NCI-H1092 (cell line): ENCODE results near the gene HSPA12A.
"Not testable (repeated sequence)": the region's sequence is repeated elsewhere in the genome, so short reads cannot be mapped to it uniquely, and the experiment has no call there.

Experiments used
- DNase-seq: peaks from one replicate; lab custom pipeline; 2025; lab: John Stamatoyannopoulos, UW

The HSPA12A gene

DNA sequence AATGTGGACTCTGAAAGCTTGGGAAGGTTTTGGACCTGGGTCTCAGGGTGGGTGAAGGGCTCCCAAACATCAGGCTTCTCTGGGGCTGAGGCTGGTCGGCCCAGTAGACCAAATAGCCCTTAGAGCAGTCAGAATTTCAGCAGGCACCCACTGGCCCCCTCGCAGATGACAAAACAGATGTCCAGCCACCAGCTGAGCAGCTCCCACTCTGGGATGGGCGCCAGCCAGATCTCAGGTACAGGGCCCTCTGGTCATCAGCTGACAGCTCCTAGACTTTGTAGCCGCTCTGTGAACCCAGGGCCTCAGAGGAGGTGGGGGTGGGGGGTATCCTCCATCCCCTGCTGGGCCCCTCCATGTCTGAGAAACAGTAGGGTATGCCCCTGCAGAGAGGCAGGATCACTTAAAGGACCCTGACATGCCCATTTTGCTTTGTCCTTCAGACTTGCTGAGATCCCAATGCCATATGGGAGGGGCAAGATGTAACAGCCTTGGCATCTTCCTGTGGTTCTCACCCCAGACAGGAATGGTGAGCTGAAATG lies 26.5 kb downstream of the HSPA12A start:
- DNase-seq, result no peak

DNA sequence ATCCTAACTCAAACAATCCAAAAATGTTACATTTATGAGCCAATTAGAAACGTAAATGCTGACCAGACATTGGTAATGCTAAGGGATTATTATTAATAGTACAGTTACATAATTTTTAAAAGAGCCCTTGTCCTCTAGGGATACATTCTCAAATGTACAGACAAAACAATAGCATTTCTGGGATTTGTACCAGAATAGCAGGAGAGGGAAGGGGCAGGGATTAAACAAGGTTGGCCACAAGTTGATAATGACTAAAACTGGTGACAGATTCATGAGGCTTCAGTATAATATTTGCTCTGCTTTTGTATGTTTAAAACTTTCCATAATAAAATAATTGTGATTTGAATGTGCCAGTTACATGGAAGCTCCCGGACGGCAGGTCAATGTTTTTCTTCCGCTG lies 27.0 kb downstream of the HSPA12A start:
- DNase-seq, result no peak

DNA sequence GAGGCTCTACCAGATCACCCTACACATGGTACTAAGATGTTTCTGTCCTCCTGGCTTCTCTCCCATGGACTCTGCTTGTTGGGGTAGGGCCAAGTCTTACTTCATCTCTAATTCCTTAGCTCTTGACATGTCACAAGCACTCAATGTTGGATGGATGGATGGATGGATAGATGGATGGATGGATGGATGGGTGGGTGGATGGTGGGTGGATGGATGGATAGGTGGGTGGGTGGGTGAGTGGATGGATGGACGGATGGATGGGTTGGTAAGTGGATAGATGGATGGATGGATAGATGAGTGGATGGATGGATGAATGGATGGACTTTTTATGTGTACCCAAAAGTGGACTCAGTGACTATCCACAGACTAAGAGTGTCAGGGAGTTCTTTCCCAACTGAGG lies 28.5 kb downstream of the HSPA12A start:
- DNase-seq, result no peak

DNA sequence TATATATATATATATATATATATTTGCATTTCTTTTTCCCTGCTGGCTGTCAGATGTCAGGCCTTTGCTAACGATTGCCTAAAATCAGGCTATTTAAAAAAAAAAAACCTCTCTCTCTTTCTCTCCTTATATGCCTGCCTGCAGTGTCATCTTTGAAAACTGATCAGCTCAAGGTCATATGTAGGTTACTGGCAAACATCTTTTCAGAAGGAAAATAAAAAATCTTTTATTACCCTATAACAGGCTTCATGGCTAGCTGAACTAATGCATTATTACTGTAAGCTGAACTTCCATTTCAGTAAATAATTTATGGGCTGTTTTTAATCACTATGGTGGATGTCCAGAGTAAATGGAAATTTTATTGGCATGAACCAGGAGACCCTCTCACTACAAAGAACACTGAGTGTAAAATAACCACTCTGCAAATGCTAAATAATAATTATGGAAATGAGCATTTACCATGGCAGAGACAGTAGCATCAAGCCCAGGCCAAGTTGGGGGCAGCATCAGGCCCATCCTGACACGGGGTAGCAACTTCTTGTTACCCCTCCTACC lies 29.3 kb downstream of the HSPA12A start:
- DNase-seq, result no peak

DNA sequence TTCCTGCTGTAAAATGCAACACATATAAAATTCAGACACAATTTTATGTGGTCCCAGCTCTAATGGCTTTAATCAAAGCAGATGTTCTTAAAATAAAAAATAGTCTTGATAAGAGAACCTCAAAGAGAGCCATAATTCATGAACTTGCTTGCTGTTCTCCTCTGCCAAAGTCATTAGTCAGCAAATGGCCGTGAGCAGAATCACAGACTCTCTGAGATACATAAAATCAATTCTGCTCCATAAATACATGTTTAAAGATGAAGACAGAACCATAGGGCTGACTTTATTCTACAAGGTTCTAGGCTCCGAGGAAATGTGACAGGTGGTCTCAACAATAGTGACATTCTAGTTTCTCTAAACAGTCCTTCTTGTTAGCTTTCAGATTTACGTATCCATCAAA lies 29.8 kb downstream of the HSPA12A start:
- no peak for DNase-seq

DNA sequence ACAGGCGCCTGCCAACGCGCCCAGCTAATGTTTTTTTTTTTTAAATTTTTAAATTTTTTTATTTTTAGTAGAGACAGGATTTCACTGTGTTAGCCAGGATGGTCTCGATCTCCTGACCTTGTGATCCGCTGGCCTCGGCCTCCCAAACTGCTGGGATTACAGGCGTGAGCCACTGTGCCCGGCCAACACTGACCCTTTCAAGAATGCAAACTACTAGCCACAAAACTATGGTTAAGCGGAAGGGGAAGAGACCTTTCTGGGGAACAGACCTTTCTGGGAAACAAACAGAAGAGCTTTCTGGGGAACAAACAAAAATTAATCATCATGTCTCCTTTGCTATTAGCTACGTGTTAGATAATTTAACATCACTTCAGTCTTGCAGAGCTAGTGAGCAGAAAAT lies 30.6 kb downstream of the HSPA12A start:
- not testable (repeated sequence) for DNase-seq

DNA sequence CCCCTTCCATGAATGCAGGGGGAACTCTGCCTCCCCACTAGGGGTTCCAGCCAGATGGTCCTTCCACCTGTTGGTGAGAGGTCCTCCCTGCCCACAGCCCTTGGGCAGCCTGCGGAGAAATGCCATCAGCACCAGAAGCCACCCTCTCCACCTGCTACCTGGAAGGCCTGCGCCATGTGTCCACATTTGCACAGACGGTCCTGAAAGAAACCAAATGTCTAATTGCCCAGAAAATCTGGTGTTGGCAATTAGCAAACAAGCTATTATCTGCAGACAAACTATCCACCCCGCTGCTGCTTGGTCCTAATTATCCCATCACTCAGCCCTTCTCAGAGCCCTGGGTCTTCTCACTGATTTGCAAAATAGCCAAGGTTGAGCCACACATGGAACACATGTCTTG lies 32.3 kb downstream of the HSPA12A start:
- no peak for DNase-seq

DNA sequence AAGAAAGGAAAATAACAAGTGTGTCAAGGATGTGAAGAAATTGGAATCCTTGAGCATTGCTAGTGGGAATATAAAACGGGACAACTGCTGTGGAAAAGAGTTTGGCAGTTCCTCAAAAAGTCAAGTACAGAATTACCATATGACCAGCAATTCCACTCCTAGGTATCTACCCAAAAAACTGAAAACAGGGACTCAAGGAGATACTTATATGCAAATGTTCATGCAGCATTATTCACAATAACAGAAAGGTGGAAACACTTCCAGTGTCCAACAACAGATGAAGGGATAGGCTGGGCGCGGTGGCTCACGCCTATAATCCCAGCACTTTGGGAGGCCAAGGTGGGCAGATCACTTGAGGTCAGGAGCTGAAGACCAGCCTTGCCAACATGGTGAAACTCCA lies 33.5 kb downstream of the HSPA12A start:
- no peak for DNase-seq

DNA sequence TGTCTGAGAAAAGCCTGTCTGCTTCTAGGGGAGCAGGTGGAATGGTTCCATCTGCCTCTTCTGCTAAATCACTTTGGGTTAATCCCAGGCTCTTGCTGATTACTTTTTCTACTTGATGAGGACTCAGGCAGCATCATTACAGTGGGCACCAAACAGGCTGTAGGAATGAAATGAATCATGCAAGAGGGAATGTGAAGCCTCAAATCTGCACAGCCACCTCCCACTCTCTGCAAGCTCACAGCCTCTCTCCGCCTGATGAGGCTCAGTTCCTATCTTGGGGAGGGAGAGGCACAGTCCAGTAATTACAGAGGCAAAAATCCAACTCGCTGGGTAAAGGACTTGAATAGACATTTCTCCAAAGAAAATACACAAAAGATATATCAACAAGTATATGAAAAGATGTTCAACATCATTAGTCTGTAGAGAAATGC lies 34.0 kb downstream of the HSPA12A start:
- DNase-seq, result no peak

DNA sequence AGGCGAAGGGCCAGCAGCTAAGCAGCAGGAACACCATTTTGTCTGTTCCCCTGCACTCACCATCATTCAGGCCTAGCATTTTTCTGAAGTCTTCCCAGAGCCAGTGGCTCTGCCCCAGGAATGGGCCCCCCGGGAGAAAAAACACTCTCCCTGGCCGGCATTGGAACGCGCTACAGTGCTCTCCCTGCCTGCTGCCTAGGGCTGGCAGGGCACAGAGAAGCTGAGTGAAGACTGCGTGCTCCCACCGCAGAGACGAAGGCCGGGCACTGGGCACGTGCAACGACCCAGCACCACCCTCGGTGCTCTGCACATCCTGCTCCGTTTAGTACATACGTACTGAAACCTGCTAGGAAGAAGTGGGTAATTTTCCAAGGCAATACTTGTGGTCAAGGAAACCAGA lies 34.4 kb downstream of the HSPA12A start:
- DNase-seq, result no peak

DNA sequence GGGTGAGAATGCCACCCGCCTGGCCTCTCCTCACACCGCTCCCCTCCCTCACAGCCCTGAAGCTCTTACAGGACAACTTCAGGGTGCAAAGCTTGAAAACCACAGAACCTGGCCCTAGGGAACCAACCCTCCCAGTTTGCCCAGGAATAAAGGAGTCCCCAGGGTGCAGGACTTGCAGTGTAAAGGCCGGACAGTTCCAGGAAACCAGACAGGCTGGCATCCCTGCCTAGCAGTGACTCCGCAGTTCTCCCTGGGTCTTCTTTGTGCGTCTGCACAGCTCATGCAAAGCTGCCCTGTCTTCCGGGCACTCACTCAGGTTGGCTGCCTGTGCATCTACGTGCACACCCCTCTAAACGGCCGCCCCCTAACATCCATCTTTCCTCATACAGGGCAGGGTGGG lies 36.1 kb downstream of the HSPA12A start:
- DNase-seq, result no peak

DNA sequence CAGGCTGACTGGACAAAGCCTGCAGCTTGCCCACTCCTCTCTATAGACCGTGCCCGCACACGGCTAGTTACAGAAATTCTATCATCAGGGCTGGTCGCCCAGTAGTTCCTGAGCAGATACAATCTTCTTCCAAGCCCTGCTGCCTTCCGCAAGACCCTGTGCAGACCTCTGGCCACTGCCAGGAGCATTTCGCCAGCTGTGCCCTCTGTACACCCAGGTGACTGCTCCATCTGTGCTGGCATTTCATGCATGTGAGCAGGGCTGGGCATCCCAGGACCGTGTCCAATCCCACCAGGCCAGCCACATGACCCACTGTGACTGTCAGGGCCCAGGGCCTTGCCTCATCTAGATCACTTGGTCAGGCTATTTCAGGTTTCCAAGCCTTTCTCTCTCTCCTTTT lies 36.9 kb downstream of the HSPA12A start:
- no peak for DNase-seq

DNA sequence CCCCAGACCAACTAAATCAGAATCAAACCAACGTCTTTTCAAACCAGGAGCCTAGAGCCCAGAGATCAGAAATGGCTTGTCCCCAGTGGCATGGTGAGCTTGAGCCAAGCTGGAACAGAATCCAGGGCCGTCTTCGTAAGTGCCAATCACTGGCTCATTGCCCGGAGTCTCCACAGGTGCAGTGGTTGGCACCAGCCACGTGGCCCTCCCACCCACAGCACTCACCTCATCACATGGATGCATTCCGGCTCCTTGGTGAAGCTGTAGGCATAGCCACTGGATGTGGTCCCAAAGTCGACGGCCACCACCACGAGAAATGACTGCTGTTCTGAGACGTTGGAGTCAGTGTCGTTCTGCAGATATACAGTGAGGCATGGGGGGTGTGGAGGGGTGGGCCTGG lies 37.4 kb downstream of the HSPA12A start:
- DNase-seq, result no peak

DNA sequence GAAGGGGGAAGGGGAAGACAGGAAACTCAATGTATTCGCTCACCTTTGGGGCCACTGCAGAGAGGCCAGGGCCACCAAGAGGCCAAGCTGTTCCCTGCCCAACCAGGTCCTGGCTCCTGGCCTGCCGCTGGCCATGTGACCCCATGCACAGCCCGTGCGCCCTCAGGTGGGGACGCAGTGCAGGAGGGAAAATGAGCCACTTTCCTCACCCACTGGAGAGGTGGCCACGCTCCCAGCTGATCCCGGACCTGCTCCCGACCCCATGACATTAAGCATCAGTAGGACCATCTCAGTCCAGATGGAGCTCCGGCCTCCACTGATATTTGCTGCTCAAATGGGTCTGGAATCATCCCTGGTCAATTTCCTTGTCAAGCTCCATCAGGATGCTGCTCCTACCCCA lies 40.2 kb downstream of the HSPA12A start:
- DNase-seq, result no peak

DNA sequence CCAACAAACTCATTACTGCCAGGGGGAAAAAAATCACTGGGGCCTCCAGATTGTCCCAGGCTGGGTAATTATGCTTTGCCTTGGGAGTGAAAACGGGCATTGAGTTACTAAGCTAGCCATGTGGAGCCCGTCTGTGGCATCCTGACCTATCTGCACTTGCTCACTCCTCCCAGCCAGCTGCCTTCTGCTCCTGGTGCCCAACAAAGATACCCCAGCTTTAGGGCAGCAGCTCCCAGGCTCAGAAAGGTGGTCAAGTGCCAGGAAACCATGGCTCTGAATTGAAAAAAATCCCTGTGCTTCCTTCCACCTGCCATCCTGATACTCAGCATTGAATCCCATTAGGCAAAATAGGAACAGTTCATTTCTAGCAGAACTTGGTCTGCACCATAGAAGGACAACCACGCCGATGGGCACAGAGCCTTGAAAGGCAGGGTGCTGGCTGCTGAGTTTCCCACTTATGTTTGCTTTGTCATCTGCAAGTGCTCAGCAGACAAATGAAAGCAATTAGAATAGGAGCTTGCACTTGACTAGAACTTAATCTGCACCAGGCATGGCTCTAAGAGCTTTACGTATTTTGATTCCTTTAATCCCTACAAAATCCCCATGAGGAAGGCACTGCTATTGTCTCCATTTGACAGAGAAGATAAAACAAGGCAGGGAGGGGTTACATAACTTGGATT lies 42.8 kb downstream of the HSPA12A start:
- DNase-seq, result no peak

DNA sequence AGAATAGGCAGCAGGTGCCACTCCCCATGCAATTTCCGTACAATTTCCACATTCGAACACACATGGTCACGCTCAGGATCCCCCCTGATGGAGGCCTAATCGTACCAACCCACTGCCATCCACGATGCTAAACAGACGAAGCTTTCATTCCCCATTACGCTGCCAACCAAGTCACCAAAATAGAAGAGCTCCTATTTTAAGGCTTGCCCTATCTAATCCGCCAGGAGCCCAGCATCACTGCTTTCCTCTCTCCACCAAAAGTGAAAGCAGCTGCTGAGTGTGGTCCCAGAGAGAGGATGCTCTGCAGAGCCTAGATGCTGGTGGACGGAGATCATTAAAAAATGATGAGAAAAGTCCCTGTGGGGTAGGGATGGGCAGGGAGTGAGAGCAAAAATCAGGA lies 43.3 kb downstream of the HSPA12A start:
- no peak for DNase-seq

DNA sequence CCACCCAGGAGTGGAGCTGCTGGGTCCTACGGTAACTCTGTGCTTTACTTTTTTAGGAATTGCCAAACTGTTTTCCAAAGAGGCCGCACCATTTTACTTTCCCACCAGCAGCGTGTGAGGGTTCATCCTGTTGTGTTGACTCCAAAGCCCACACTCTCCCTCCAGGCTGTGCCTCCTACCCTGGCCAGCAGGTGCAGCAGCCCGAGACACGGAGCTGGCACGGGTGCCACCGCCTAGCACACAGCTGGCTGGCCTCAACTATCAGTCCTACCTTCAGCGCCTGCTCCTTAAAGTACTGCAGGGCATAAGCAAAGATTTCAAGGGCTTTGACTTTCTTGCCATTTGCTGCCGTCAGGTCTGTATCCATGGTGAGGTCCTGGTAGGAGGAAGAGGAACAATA lies 44.0 kb downstream of the HSPA12A start:
- DNase-seq, result no peak

DNA sequence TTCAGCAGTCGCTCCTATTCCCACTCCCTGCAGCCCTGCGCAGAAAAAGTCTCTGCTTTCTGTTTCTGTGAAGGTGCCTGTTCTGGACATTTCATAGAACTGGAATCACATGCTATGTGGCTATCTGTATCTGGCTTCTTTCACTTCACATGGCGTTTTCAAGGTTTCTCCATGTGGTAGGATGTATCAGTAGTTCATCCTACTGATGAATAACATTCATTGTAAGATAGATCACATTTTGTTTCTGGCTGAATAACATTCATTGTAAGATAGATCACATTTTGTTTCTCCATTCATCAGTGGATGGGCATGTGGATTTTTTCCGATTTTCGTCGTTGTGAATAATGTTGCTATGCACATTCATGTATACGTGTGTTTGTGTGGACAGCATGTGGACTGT lies 44.5 kb downstream of the HSPA12A start:
- DNase-seq, result no peak

DNA sequence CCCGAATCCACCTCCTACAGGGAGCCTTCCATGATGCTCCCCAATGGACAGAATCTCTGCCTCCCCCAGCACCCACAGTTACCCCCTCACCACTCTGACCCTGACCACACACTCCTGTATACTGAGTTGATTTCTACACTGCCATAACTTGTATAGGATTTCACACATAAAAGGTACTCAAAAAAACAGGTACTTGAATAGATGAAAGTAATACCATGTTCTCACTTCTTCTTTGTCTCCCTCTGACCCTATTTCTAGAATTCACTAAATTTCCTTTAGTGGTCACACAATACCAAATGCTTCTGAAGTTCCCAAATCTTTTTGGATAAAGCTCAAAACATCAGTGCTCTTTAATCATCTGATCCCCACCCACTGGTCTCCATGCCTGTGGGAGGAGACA lies 45.4 kb downstream of the HSPA12A start:
- DNase-seq, result no peak

DNA sequence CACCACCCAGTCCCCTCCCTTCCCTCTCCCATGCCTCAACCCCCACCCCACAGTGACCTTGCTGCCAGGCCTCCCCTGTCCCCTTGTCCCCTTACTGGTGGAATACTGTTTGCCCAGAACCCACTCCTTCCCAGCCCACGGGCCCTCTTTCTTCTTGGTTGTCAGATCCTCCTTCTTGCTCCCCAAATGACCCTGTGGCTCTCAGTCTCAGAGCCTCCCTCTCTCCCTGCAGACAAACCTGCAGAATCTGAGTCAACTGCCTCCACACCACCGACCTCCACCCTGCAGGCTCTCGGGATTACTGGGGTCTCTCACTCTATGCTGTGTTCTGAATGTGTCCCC lies 47.5 kb downstream of the HSPA12A start:
- DNase-seq, result no peak

DNA sequence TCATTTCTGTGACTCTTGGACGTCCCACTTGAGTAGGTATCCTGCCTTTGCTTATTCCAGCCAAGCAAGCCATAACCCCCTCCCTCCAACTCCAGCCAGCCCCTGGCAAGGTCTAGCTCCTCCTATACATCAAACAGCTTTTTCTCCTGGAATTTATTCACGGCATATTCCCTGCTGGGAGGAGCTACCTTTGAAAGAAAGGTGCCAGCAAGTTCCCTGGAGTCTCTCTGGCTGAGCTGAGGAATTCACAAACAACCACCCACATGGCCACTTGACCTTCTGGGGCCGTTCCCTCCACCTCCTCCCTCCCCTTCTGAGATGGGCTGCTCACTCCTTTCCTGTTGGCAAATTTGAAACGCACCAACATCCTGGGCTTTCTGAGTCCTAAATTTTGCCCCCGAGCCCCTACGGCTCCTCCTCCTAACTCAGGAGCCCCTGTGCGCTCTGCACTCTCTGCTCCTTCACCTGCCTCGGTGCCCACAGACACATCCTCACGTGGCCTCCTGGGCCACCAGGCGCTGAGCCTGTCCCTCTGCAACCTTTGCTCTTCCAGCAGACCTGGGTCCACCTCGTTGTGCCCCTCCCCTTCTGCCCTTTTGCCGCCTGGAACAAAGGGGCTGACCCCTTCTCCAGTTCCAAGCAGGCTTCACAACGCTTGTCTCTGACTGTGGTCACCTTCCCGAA lies 48.0 kb downstream of the HSPA12A start:
- DNase-seq, result no peak

DNA sequence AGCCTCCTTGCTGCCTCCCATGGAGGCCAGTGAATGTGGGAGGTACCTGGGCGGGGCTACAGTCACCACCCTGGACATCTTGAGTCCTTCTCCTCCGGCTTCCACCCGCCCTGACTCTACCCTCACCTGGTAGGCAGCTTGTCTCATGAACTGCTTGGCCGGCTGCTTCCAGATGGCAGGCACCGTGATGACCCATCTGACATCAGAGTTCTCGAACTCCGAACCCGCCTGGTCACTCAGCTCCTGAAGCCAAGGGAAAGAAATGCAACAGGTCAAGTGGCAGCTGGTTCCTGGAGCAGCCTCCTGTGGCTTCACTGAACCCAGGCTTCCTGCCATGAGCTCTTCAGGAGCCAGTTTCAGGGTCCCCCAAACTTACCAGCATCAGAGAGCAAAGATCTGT lies 50.1 kb downstream of the HSPA12A start:
- DNase-seq, result no peak

DNA sequence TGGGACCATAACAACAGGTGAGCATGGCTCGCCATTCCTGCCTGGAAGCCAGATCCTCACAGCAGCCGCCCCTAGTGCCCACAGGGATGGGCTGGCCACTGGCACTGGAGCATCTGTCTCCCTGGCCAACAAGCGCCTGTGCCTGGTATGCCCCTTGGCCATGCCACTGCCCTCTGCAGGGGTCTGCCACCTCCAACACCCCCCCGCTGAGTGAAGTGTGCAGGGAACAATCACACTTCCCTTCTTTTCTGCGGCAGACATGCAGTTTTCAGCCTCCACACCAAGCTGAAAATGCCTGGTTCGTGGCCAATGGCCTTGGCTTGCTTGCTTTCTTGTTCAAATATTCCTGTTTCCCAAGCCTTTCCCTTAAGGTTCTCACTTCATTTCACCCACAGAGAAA lies 50.7 kb downstream of the HSPA12A start:
- DNase-seq, result no peak
